ENCODE data around the gene HOMER2.
A peak's percentile ranks its signal among the peaks of the same experiment; 100 is the strongest.

The HOMER2 gene

DNA sequence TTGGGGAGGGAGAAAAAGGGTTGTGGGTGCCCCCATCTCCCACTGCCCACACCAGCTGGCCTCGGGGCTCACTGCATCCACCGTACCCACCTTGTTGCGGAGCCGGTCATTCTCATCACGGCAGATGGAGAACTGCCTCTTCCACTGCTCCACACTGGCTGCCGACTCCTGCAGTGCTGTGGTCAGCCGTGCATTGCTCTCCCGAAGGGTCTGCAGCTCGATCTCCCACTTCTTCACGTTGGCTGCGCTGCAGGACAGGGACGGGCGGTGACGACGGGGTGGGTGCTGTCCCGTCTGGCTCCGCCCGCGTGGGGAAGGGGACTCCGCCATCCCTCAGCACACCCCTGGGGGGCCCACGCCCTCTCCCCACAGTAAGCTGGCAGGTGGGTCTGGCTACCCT is 98.0 kb downstream of the HOMER2 start:
- H3K4me3 ChIP-seq (ENCODE audit: low read length): no peak overlapping the region
- TF ChIP-seq CTCF (conservative IDR thresholded peaks at IDR 0.05; ENCODE audit: low read depth, low read length): no peak
- DNase-seq (ENCODE audit: low read depth): no peak

DNA sequence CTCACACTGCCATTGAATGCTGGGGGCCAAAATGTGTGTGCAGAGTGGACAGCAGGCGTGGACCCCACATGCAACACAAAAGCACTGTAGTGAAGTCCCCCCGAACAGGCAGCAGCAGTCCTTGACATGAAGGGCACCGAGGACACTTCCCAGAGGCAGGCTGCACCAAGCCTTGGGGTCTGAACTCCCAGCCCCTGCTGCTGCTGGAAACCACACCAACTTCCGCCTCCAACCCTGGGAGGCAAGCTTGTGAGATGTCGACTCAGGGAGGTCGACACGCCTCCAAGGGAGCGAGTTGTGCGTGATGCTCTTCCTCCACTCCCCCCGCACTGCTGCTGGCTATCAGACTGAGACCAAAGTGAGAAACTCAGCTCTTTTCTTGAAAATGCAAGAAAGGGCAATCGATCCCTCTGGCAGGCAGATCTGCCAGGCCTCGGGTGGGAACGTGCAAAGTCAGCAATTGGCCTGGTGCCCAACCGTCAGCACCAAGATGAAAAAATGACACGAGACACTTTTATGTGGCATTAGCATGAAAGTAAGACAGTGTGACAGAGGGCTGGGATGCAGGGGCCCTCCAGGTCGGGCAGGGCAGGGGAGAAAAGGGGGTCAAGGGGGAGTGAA is 99.5 kb downstream of the HOMER2 start:
- no peak overlapping the region for H3K4me3 ChIP-seq (ENCODE audit: low read length)
- TF ChIP-seq CTCF (conservative IDR thresholded peaks at IDR 0.05; ENCODE audit: low read depth, low read length): no peak
- no peak for DNase-seq (ENCODE audit: low read depth)

- no peak for TF ChIP-seq CTCF (conservative IDR thresholded peaks at IDR 0.05; ENCODE audit: low read depth, low read length)
- no peak overlapping the region for H3K4me3 ChIP-seq (ENCODE audit: low read length)
- peak; percentile 62 for DNase-seq (ENCODE audit: low read depth)
Measured at GRCh38 chr15:82851981-82852511, 100.5 kb downstream of the HOMER2 start.

GRCh38 chr15:82851306-82851850 is 101.1 kb downstream of the HOMER2 start:
- no peak overlapping the region for H3K4me3 ChIP-seq (ENCODE audit: low read length)
- no peak for DNase-seq (ENCODE audit: low read depth)
- TF ChIP-seq CTCF (conservative IDR thresholded peaks at IDR 0.05; ENCODE audit: low read depth, low read length): no peak

- TF ChIP-seq CTCF (conservative IDR thresholded peaks at IDR 0.05; ENCODE audit: low read depth, low read length): no peak
- H3K4me3 ChIP-seq (ENCODE audit: low read length): no peak overlapping the region
- DNase-seq (ENCODE audit: low read depth): no peak
Measured at GRCh38 chr15:82850731-82851130, 101.8 kb downstream of the HOMER2 start.

DNA sequence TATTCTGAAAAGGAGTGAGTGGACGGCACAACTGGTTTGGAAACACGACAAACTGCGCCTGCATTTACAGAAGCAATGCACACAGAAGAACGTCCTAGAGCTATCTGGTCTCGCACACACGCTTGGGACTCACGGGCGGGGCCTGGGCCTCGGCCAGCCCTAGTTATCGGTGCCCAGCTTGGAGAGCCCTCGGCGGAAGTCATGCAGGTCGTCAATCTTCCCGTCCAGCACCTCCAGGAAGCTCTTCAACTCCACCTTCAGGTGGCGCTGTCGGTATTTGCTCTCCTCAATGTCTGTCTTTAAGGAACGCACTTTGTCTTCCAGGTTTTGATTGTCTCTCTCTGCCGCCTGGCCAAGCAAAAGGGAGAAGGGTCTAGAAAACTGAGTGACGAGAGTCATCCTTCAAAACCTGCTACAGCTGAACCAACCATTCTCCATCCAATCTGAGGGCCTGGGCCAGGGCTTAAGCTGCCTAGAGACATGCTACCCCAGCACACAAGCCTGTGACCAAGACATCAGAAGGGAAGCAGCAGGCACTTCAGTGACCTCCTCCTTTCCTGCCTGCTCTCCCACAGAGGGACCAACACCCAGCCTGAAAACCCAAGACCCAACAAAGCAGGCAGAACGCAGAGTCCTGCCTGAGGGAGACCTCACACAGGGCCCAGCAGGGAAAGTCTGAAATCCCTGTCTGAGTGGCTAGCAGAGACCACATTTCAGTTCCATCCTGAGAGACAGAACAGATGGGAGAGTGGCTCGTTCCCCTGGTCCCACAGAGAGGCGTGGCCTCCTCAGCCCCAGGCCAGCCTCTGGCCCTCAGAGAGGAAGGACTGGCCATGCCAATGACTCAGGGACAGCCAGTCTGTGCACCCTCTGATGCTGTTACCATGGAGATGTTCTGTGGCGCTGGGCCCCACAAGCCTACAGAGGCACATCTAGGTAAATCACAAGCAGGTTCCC is 102.7 kb downstream of the HOMER2 start:
- peak; percentile 91 for TF ChIP-seq CTCF (conservative IDR thresholded peaks at IDR 0.05; ENCODE audit: low read depth, low read length)
- no peak overlapping the region for H3K4me3 ChIP-seq (ENCODE audit: low read length)
- DNase-seq (ENCODE audit: low read depth): peak; percentile 56

All from retinal pigment epithelial cell (primary cell).